ENCODE measurements around the gene ZNF514. TPM values are rescaled to one million over a fixed set of nuclear protein-coding genes. Genes with fewer than 3 reads are reported as not detected.

Gene ZNF514
- total RNA-seq, 1 donor from 2014 or later, result 8.1 TPM

- H3K9ac ChIP-seq (ENCODE audit: low read length), result no peak overlapping the region
- H3K36me3 ChIP-seq (ENCODE audit: insufficient read depth, low read length), result peaks cover 1% of the 10 kb centered on the region
- no peaks in the 10 kb centered on the region for H3K27me3 ChIP-seq (ENCODE audit: insufficient read depth, low read length)
- no peak overlapping the region for H3K4me3 Mint-ChIP-seq (ENCODE audit: unreplicated experiment)
- no peaks in the 10 kb centered on the region for H3K27me3 Mint-ChIP-seq (ENCODE audit: low read depth, unreplicated experiment)
- no peak overlapping the region for H3K4me3 ChIP-seq (ENCODE audit: insufficient read depth, low read depth, low read length)
- peaks cover 46% of the 10 kb centered on the region for H3K9me3 ChIP-seq (ENCODE audit: insufficient read depth, low read depth, low read length)
- TF ChIP-seq, protein P1, sequence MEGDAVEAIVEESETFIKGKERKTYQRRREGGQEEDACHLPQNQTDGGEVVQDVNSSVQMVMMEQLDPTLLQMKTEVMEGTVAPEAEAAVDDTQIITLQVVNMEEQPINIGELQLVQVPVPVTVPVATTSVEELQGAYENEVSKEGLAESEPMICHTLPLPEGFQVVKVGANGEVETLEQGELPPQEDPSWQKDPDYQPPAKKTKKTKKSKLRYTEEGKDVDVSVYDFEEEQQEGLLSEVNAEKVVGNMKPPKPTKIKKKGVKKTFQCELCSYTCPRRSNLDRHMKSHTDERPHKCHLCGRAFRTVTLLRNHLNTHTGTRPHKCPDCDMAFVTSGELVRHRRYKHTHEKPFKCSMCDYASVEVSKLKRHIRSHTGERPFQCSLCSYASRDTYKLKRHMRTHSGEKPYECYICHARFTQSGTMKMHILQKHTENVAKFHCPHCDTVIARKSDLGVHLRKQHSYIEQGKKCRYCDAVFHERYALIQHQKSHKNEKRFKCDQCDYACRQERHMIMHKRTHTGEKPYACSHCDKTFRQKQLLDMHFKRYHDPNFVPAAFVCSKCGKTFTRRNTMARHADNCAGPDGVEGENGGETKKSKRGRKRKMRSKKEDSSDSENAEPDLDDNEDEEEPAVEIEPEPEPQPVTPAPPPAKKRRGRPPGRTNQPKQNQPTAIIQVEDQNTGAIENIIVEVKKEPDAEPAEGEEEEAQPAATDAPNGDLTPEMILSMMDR (IDR thresholded peaks at IDR 0.05; ENCODE audit: insufficient read depth, low read depth, low read length), result no peak
- TF ChIP-seq EZH2 (IDR thresholded peaks at IDR 0.05; ENCODE audit: insufficient read depth, low read length), result no peak
- peaks cover 67% of the 10 kb centered on the region for H3K36me3 Mint-ChIP-seq (ENCODE audit: low read depth, unreplicated experiment)
- peaks cover 71% of the 10 kb centered on the region for H3K9me3 Mint-ChIP-seq (ENCODE audit: unreplicated experiment)
- no peak for DNase-seq (ENCODE audit: low read depth)
- H3K27ac Mint-ChIP-seq (ENCODE audit: unreplicated experiment), result no peak overlapping the region
- FAIRE-seq, result no peak
- H4K20me1 ChIP-seq (ENCODE audit: insufficient read depth, low read length), result no peaks in the 10 kb centered on the region
- no peak overlapping the region for H3K4me2 ChIP-seq (ENCODE audit: low read length)
- no peak overlapping the region for H3K27ac ChIP-seq (ENCODE audit: low read depth, low read length)
- no peaks in the 10 kb centered on the region for H3K4me1 Mint-ChIP-seq (ENCODE audit: low read depth, unreplicated experiment)
- H3K79me2 ChIP-seq (ENCODE audit: insufficient read depth, low read length), result no peaks in the 10 kb centered on the region
- no peaks in the 10 kb centered on the region for H3K4me1 ChIP-seq (ENCODE audit: insufficient read depth, low read length)
- H2AFZ ChIP-seq (ENCODE audit: low read depth, low read length), result no peak overlapping the region
Observed at GRCh38 chr2:95143838-95144237, 15.8 kb downstream of the ZNF514 start.

DNA sequence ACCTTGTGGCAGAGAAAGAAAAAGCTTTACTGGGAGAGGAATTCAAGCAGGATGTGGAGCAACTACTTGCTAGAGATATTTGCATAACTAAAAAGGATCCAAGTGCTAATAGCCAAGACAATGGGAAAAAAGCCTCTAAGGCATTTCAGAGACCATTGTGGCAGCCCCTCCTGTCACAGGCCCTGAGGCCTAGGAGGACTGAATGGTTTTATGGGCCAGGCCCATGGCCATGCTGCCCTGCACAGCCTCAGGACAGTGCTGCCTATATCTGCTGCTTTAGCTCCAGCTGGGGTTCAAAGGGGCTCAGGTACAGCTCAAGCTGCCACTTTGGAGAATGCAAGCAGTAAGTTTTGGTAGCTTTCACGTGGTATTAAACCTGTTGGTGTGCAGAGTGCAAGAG lies 20.9 kb downstream of the ZNF514 start:
- no peak overlapping the region for H3K4me3 ChIP-seq (ENCODE audit: insufficient read depth, low read depth, low read length)
- no peak overlapping the region for H3K4me2 ChIP-seq (ENCODE audit: low read length)
- H3K27ac ChIP-seq (ENCODE audit: low read depth, low read length), result no peak overlapping the region
- peaks cover 20% of the 10 kb centered on the region for H3K9me3 ChIP-seq (ENCODE audit: insufficient read depth, low read depth, low read length)
- Mint-ChIP-seq H3K4me1 (ENCODE audit: low read depth, unreplicated experiment) (no peaks in the 10 kb centered on the region), H3K9me3 (ENCODE audit: unreplicated experiment) (peaks cover 48% of the 10 kb centered on the region), H3K27ac (ENCODE audit: unreplicated experiment) (no peak overlapping the region), H3K4me3 (ENCODE audit: unreplicated experiment) (no peak overlapping the region), H3K36me3 (ENCODE audit: low read depth, unreplicated experiment) (peaks cover 31% of the 10 kb centered on the region), H3K27me3 (ENCODE audit: low read depth, unreplicated experiment) (no peaks in the 10 kb centered on the region)
- H4K20me1 ChIP-seq (ENCODE audit: insufficient read depth, low read length), result no peaks in the 10 kb centered on the region
- H3K27me3 ChIP-seq (ENCODE audit: insufficient read depth, low read length), result no peaks in the 10 kb centered on the region
- H3K4me1 ChIP-seq (ENCODE audit: insufficient read depth, low read length), result no peaks in the 10 kb centered on the region
- TF ChIP-seq, protein P1 (IDR thresholded peaks at IDR 0.05; ENCODE audit: insufficient read depth, low read depth, low read length), result no peak
- no peak for TF ChIP-seq EZH2 (IDR thresholded peaks at IDR 0.05; ENCODE audit: insufficient read depth, low read length)
- no peak overlapping the region for H3K9ac ChIP-seq (ENCODE audit: low read length)
- DNase-seq (ENCODE audit: low read depth), result no peak
- H3K79me2 ChIP-seq (ENCODE audit: insufficient read depth, low read length), result no peaks in the 10 kb centered on the region
- H2AFZ ChIP-seq (ENCODE audit: low read depth, low read length), result no peak overlapping the region
- FAIRE-seq, result no peak
- no peaks in the 10 kb centered on the region for H3K36me3 ChIP-seq (ENCODE audit: insufficient read depth, low read length)

DNA sequence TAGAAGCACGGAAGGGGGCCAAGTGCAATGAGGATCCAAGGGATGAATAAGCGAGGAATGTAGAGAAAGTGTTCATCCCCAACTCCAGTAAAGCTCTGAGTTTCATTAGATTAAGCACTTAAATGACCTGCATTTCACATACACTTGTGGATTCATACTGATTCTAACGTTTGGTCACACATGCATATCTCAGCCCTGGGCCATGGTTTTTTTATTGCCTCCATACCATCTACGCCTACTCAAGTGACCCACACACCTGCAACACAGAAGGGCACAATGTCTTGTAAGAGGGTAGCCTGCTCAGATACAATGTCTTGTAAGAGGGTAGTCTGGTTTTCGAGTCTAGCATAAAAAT lies 37.5 kb downstream of the ZNF514 start:
- DNase-seq (ENCODE audit: low read depth), result no peak
- peak overlapping the region; percentile 98 for H3K9ac ChIP-seq (ENCODE audit: low read length)
- H3K9me3 Mint-ChIP-seq (ENCODE audit: unreplicated experiment), result peaks cover under 1% of the 10 kb centered on the region
- no peaks in the 10 kb centered on the region for H3K9me3 ChIP-seq (ENCODE audit: insufficient read depth, low read depth, low read length)
- H3K36me3 Mint-ChIP-seq (ENCODE audit: low read depth, unreplicated experiment), result peaks cover 2% of the 10 kb centered on the region
- H3K4me3 ChIP-seq (ENCODE audit: insufficient read depth, low read depth, low read length), result peak overlapping the region; percentile 93
- H3K4me3 Mint-ChIP-seq (ENCODE audit: unreplicated experiment), result peak overlapping the region; percentile 92
- H3K4me2 ChIP-seq (ENCODE audit: low read length), result peak overlapping the region; percentile 93
- peaks cover 45% of the 10 kb centered on the region for H3K79me2 ChIP-seq (ENCODE audit: insufficient read depth, low read length)
- peak overlapping the region; percentile 100 for H2AFZ ChIP-seq (ENCODE audit: low read depth, low read length)
- TF ChIP-seq, protein P1 (IDR thresholded peaks at IDR 0.05; ENCODE audit: insufficient read depth, low read depth, low read length), result no peak
- no peak for TF ChIP-seq EZH2 (IDR thresholded peaks at IDR 0.05; ENCODE audit: insufficient read depth, low read length)
- H3K27me3 ChIP-seq (ENCODE audit: insufficient read depth, low read length), result no peaks in the 10 kb centered on the region
- H3K27me3 Mint-ChIP-seq (ENCODE audit: low read depth, unreplicated experiment), result no peaks in the 10 kb centered on the region
- H4K20me1 ChIP-seq (ENCODE audit: insufficient read depth, low read length), result peaks cover 32% of the 10 kb centered on the region
- peaks cover 13% of the 10 kb centered on the region for H3K4me1 Mint-ChIP-seq (ENCODE audit: low read depth, unreplicated experiment)
- H3K27ac Mint-ChIP-seq (ENCODE audit: unreplicated experiment), result no peak overlapping the region
- H3K36me3 ChIP-seq (ENCODE audit: insufficient read depth, low read length), result no peaks in the 10 kb centered on the region
- FAIRE-seq, result no peak
- H3K4me1 ChIP-seq (ENCODE audit: insufficient read depth, low read length), result peaks cover 4% of the 10 kb centered on the region
- H3K27ac ChIP-seq (ENCODE audit: low read depth, low read length), result no peak overlapping the region
